GM18511 (cell line): ENCODE measurements around the gene MNAT1.

Experiments used
- ATAC-seq: cut with Tn5 transposase; IDR thresholded peaks from one replicate; pipeline ENCODE4 v1.9.1; 2021; ENCODE audit warnings: mild to moderate bottlenecking, moderate library complexity; ENCODE audit not compliant: unreplicated experiment

MNAT1 gene

GRCh38 chr14:60956632-60957031, 222.1 kb downstream of the MNAT1 start:
- ATAC-seq = no peak

DNA sequence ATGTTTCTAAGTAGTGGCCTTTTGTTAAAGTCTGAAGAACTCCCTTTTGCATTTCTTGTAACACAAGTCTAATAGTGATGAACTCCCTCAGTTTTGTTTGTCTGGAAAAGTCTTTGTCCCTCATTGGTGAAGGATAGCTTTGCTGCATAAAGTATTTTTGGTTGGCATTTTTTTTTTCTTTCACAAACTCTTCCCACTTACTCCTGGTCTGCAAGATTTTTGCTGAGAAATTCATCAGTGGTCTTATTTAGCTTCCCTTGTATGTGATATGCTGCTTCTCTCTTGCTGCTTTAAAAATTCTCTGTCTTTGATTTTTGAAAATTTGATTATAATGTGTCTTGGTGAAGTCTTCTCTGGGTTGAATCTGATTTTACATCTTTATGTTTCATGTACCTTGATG, 223.6 kb downstream of the MNAT1 start:
- ATAC-seq = no peak

GRCh38 chr14:60963761-60964160, 229.2 kb downstream of the MNAT1 start:
- no peak for ATAC-seq

GRCh38 chr14:60964904-60965303, 230.3 kb downstream of the MNAT1 start:
- ATAC-seq = no peak

GRCh38 chr14:60965402-60965801, 230.8 kb downstream of the MNAT1 start:
- ATAC-seq = no peak

DNA sequence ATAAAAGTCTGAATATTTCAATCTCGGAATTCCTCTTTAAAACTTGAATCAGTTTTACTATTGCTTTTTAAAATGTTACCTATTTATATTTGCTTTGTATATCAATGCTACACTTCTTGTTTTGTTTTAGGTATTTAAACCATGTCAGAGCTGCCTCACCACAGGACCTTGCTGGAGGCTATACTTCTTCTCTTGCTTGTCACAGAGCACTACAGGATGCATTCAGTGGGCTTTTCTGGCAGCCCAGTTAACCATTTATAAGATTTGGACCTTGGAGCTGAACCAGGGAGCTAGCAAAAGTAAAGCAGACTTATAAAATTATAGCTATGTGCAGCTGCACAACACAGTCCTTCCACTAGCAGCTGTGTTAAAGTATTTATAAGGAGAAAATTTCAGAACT, 233.5 kb downstream of the MNAT1 start:
- ATAC-seq = no peak

- ATAC-seq = no peak
These were observed 234.1 kb downstream of the MNAT1 start for GRCh38 chr14:60968671-60969070.

DNA sequence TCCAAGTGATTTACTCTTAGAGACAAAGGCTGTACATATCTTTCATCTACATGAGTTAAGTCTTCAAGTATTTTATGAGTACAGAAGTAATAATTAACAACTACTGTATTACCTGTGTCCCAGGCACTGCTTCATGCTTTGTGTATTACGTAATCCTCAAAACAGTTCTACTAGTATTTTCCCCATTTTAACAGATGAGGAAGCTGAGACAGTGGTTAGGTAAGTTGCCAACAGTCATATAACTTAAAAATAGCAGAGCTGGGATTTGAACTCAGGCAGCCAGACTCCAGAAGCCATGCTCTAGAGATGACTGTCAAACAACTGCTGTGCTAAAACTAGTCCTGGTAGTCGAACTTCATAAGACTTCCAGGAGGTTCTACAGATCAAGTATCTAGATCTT, 235.6 kb downstream of the MNAT1 start:
- ATAC-seq = no peak

- ATAC-seq = no peak
These were observed 236.7 kb downstream of the MNAT1 start for GRCh38 chr14:60971271-60971670.

DNA sequence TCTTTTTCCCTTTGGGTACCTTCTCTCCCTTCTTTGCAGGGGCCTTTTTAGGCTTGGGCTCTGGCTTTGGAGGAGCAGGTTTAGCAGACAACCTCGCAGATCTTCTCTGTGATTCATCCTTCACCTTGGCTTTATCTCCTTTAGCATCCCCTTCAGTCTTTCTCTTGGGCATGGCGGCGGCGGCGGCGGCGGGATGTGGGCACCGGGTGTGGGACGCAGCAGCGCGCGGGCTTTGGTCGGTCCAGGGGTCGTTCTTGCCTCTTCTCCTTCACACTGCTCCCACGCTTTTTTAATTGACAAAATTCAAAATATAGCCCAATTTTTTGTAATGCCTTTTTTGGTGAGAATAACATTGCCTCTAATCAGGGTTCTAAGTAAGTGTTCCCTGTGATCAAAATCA, 237.7 kb downstream of the MNAT1 start:
- no peak for ATAC-seq

- ATAC-seq = no peak
These were observed 238.5 kb downstream of the MNAT1 start for GRCh38 chr14:60973070-60973469.

GRCh38 chr14:60974090-60974651, 239.6 kb downstream of the MNAT1 start:
- ATAC-seq = no peak

DNA sequence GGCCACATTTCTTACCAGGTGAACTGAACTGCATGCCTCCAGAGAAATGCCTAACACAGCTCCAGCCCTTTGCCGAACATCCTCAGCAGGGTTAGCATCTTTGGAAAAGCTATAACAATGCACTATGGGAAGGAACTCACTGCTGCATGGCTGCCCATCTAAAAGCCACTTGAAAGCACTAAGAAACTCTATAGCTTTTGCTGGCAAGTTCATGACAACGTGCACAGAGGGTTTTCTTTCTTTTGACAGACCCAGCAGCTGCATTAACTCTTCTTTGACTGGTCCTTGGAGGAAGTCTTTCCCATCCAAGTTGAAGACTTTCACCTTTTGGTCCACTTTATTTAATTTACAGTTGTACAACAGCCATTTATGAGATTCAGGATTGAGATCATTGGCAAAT, 241.0 kb downstream of the MNAT1 start:
- ATAC-seq = no peak

- ATAC-seq = no peak
These were observed 243.3 kb downstream of the MNAT1 start for GRCh38 chr14:60977847-60978246.

- ATAC-seq = peak; percentile 85
These were observed 246.5 kb downstream of the MNAT1 start, which contains the start of the genes SLC38A6 and TRMT5 for GRCh38 chr14:60980811-60981632. TSS of gene SLC38A6 (plus strand) at chr14:60981245. CDS start at chr14:60981278, 33 bp downstream. TSS of gene TRMT5 (minus strand) at chr14:60981079. CDS start at chr14:60980973, 106 bp downstream.

GRCh38 chr14:60981633-60982455, 247.3 kb downstream of the MNAT1 start:
- ATAC-seq = no peak

GRCh38 chr14:60984196-60984595, 249.6 kb downstream of the MNAT1 start:
- no peak for ATAC-seq

- no peak for ATAC-seq
These were observed 251.9 kb downstream of the MNAT1 start for GRCh38 chr14:60986500-60986899.

- no peak for ATAC-seq
These were observed 255.0 kb downstream of the MNAT1 start for GRCh38 chr14:60989599-60989998.

- no peak for ATAC-seq
These were observed 264.1 kb downstream of the MNAT1 start for GRCh38 chr14:60998617-60999016.

DNA sequence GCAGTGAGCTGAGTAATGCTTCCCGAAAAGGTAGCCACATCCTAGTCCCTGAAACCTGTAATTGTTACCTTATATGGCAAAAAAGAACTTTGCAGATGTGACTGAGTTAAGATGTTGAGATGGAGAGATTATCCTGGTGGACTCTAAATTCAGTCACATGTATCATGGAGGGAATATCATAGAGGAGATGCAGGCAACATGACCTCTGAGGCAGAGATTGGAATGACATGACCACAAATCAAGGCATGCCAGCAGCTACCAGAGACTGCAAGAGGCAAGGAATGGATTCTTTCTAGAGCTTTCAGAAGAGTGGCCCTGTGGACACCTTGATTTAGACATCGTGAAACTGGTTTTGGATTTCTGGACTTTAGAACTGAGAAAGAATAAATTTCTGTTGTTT, 265.0 kb downstream of the MNAT1 start:
- ATAC-seq = no peak

DNA sequence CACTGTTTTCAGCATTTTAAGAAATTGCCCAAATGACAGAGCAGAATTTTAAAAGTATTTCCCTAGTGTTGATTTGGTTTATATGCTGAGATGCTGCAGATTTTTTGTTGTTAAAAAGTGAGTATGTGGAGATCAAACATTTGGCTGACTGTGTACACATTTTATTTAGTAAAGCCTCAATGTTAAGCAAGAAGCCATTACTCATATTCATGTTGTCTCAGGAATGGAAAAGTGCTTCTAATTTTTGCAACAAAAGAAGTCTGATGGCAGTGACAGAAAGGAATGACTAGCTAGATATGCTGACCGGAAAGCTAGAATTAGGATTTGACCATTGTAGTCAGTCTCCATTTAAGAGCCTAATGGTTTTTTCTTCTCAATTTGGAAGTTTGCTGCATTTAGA, 269.0 kb downstream of the MNAT1 start:
- no peak for ATAC-seq
